GM08714 (cell line): Measurements from ENCODE around the gene GPANK1.

Source experiments
- H3K4me3 ChIP-seq: fragments of 200-500 bp; sonication (Bioruptor generic); 2 replicates; pipeline ENCODE4 v1.5.1; 2014; ENCODE audit warnings: mild to moderate bottlenecking, low read length, inconsistent platforms
- ZNF274 ChIP-seq: IDR thresholded peaks from 2 replicates; pipeline ENCODE4 v1.6.1; 2012; ENCODE audit warnings: mild to moderate bottlenecking, low read depth, low read length

The GPANK1 gene

DNA sequence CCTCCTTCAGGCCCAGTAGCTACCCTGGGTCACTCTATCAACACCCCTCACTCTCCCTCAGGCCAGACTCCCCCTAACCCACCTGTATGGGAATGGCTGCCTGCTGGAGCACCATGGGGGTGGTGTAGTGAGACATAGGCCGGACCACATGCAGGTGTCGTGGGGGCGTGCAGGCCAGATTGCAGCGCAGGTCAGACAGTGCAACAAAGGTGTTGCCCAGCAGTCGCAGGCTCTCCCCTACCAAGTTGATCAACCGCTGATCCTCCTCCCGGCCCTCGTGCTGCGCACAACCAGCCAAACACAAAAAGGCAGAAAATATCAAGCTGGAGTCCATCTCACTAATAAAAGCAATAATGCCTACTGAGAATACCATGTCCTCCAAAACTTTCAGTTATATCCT, 19.5 kb downstream of the GPANK1 start:
- no peak for TF ChIP-seq ZNF274
- no peak overlapping the region for H3K4me3 ChIP-seq

DNA sequence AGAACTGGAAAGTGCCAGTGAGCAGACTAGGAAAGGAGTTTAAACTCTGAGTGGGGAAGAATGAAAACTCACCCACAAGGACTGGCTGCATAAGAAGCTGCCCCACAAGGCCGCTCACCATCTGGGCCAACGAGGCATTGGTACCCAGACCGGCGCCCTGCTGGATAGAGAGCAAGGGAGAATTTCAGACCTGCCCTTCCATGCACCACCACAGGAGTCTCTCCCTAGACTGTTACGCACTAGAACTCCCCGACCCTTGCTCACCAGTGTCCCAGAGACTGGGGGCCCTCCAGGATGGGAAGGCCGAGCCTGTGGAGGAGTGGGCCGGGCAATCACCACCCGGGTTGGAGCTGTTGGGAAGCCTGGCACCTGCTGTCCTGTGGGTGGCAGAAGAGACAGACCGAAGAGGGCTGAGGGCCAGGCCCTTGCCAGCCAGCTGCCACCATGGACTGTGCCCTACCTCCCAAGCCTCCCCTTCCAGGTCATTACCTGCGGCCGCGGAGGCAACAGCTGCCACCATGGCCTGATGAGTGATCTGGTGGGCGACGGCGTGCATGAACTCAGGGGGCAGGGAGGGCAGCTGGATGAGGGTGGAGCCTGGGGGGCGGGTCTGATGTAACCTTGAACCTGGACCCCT, 20.9 kb downstream of the GPANK1 start:
- H3K4me3 ChIP-seq = no peak overlapping the region
- no peak for TF ChIP-seq ZNF274

DNA sequence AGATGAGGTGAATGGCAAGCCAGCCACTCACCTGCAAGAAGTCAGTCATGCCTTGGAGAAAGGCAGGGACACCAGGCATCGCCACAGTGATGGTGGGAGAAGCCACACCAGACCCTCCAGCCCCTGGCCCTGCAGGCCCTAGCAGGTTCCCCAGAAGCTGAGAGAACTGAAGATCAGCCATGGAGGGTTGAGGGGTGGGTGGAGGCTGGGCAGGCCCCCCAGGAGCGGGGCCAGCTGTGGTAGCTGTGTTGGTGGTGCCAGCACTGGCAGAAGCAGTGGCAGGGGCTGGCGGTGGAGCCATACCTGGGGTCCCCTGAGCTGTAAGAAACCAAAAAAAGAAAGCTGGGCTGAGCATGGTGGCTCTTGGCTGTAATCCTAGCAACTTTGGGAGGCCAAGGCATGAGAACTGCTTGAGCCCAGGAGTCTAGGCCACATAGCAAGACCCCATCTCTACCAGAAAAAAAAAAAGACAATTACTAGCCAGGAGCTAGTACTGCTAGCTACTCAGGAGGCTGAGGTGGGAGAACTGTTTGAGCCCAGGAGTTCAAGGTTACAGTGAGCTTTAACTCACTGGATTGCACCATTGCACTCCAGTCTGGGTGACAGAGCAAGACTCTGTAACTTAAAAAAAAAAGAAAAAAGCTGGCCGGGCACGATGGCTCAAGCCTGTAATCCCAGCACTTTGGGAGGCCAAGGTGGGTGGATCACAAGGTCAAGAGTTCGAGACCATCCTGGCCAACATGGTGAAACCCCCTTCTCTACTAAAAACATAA, 21.8 kb downstream of the GPANK1 start:
- no peak for TF ChIP-seq ZNF274
- no peak overlapping the region for H3K4me3 ChIP-seq

- no peak for TF ChIP-seq ZNF274
These were observed 23.4 kb downstream of the GPANK1 start for GRCh38 chr6:31641370-31641769.

GRCh38 chr6:31640612-31641011, 24.2 kb downstream of the GPANK1 start:
- no peak overlapping the region for H3K4me3 ChIP-seq
- TF ChIP-seq ZNF274 = no peak

More at GRCh38 chr6:31641370-31641769, 23.4 kb downstream of the GPANK1 start:
- no peak overlapping the region for H3K4me3 ChIP-seq

- TF ChIP-seq ZNF274 = no peak
These were observed 25.3 kb downstream of the GPANK1 start for GRCh38 chr6:31639449-31639861.

DNA sequence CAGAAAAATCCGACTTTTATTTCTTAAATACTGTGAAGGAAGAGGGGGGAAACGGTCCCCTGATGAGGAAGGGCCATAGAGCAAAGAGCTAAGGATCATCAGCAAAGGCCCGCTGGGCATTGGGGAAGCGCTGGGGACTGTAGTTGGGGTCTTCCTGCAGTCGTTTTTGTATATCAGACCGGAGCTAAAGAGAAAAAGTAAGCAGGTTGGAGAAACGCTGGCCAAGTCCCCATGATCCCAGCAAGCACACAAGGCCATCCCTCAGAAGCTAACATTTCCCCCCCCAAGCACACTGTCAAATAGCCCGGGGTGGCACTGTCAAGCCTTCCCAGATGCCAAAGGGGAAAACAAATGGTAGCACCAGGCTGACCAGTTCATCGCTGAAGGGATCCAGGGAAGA, 25.8 kb downstream of the GPANK1 start:
- no peak overlapping the region for H3K4me3 ChIP-seq
- TF ChIP-seq ZNF274 = no peak

More at GRCh38 chr6:31639449-31639861, 25.3 kb downstream of the GPANK1 start:
- no peak overlapping the region for H3K4me3 ChIP-seq

- TF ChIP-seq ZNF274 = no peak
- no peak overlapping the region for H3K4me3 ChIP-seq
These were observed 27.9 kb downstream of the GPANK1 start for GRCh38 chr6:31636698-31637596.

DNA sequence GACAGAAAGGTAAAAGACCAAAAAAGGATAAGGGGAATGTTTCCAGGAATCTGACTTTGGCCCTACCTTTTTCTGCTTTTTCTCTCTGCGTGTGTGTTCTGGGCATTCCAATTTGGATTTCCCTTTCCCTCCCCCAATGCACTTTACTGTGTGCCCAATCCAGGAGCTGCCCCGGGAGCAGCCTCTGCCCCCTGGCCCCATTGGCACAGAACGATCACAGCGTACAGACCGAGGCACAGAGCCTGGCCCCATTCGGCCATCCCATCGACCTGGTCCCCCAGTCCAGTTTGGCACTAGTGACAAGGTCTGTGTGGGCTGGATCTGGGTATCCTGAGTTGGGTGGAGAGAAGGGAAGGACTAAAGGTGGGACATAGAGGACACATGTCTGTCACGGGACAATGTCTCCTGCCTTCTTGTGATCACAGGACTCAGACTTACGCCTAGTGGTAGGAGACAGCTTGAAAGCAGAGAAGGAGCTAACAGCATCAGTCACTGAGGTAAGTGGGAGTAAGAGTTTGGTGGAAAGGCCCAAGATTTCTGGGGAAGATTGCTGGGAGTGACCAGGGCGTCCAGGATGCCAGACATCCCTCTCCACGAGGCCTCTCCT, 29.7 kb downstream of the GPANK1 start:
- TF ChIP-seq ZNF274 = no peak
- no peak overlapping the region for H3K4me3 ChIP-seq

DNA sequence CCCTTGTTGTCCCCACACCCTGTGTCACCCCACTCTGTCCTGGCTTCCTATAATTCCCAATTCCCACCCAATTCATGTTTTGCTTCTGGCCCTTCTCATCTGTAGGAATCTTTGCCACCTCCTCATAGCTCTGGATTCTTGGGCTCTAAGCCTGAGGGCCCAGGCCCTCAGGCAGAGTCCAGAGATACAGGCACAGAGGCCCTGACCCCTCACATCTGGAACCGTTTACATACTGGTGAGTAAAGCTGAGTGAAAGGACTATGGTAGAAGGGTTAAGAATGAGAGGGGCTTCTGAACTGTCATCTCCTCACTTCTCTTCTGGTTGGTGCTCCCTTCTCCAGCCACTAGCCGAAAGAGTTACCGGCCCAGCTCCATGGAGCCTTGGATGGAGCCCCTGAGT, 30.7 kb downstream of the GPANK1 start:
- TF ChIP-seq ZNF274 = no peak
- H3K4me3 ChIP-seq = no peak overlapping the region

DNA sequence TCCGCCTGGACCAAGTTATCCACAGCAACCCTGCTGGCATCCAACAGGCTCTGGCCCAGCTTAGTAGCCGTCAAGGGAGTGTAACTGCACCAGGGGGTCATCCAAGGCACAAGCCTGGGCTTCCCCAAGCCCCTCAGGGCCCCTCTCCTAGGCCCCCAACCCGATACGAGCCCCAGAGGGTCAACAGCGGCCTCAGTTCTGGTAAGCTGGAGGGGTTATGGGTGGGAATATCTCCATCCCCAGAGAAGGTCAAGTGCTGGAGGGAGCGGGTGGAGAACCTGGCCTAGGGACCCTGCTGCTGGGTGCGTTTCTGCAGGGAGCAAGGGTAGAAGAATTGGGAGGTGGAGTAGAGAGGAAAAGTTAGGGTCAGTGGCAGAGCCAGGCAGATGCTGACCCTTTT, 31.4 kb downstream of the GPANK1 start:
- no peak for TF ChIP-seq ZNF274
- H3K4me3 ChIP-seq = no peak overlapping the region

DNA sequence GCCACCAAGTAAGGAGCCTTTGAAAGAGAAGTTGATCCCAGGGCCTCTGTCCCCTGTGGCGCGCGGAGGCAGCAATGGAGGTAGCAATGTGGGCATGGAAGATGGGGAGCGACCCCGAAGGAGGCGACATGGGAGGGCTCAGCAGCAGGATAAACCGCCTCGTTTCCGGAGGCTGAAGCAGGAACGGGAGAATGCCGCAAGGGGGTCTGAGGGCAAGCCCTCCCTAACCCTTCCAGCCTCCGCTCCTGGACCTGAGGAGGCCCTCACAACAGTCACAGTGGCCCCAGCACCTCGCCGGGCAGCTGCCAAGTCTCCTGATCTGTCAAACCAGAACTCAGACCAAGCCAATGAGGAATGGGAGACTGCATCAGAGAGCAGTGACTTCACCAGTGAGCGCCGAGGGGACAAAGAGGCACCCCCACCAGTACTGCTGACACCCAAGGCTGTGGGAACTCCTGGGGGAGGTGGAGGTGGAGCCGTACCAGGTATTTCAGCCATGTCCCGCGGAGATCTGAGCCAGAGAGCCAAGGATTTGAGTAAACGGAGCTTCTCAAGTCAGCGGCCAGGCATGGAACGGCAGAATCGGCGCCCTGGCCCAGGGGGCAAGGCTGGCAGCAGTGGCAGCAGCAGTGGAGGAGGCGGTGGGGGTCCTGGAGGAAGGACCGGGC, 32.4 kb downstream of the GPANK1 start:
- no peak overlapping the region for H3K4me3 ChIP-seq
- no peak for TF ChIP-seq ZNF274

DNA sequence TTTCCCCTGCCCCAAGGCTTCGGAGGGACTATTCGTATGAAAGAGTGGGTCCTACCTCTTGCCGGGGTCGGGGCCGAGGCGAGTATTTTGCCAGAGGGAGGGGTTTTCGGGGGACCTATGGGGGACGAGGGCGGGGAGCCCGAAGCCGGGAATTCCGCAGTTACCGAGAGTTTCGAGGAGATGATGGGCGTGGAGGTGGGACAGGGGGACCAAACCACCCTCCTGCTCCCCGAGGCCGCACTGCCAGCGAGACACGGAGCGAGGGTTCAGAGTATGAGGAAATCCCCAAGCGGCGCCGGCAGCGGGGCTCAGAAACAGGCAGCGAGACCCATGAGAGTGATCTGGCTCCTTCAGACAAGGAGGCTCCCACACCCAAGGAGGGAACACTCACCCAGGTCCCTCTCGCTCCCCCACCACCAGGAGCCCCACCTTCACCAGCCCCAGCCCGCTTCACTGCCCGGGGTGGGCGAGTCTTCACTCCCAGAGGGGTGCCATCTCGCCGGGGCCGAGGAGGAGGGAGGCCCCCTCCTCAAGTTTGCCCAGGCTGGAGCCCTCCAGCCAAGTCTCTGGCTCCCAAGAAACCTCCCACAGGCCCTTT, 33.0 kb downstream of the GPANK1 start:
- TF ChIP-seq ZNF274 = no peak
- no peak overlapping the region for H3K4me3 ChIP-seq

DNA sequence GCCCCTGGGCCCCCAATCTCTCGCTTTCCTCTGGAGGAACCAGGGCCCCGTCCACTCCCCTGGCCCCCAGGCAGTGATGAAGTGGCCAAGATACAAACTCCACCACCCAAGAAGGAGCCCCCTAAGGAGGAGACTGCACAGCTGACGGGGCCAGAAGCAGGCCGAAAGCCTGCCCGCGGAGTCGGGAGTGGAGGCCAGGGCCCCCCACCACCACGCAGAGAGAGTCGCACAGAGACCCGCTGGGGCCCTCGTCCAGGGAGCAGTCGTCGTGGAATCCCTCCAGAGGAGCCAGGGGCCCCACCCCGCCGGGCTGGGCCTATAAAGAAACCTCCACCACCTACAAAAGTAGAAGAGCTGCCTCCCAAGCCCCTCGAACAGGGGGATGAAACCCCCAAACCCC, 33.6 kb downstream of the GPANK1 start:
- no peak overlapping the region for H3K4me3 ChIP-seq
- no peak for TF ChIP-seq ZNF274
